OCI-LY7 (cell line): ENCODE measurements around the gene RPL29.

ENCODE experiments used
- EZH2phosphoT487 ChIP-seq: fragments of 200-600 bp; sonication (generic); IDR thresholded peaks from 2 replicates; pipeline ENCODE4 v1.6.1; 2018; ENCODE audit warnings: low read depth, borderline replicate concordance, mild to moderate bottlenecking, mixed run types, antibody characterized with exemption, low read length, moderate library complexity, mixed read lengths
- TF ChIP-seq, protein P1 (sequence below): fragments of 200-600 bp; sonication (generic); conservative IDR thresholded peaks from 2 replicates; pipeline ENCODE4 v1.5.1; 2014; ENCODE audit warnings: mild to moderate bottlenecking, antibody characterized with exemption, low read length, moderate library complexity, mixed read lengths

GRCh38 chr3:51961602-51962569 lies 33.8 kb downstream of the RPL29 start:
- TF ChIP-seq, protein P1, sequence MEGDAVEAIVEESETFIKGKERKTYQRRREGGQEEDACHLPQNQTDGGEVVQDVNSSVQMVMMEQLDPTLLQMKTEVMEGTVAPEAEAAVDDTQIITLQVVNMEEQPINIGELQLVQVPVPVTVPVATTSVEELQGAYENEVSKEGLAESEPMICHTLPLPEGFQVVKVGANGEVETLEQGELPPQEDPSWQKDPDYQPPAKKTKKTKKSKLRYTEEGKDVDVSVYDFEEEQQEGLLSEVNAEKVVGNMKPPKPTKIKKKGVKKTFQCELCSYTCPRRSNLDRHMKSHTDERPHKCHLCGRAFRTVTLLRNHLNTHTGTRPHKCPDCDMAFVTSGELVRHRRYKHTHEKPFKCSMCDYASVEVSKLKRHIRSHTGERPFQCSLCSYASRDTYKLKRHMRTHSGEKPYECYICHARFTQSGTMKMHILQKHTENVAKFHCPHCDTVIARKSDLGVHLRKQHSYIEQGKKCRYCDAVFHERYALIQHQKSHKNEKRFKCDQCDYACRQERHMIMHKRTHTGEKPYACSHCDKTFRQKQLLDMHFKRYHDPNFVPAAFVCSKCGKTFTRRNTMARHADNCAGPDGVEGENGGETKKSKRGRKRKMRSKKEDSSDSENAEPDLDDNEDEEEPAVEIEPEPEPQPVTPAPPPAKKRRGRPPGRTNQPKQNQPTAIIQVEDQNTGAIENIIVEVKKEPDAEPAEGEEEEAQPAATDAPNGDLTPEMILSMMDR = no peak
- no peak for TF ChIP-seq EZH2phosphoT487
